8988T (cell line): ENCODE data around the gene MROH2B.
"Not testable (repeated sequence)": the region's sequence is repeated elsewhere in the genome, so short reads cannot be mapped to it uniquely, and the experiment has no call there.

Source experiments
- DNase-seq: peaks from one replicate; pipeline ENCODE4 v3.0.0; 2011

The MROH2B gene

DNA sequence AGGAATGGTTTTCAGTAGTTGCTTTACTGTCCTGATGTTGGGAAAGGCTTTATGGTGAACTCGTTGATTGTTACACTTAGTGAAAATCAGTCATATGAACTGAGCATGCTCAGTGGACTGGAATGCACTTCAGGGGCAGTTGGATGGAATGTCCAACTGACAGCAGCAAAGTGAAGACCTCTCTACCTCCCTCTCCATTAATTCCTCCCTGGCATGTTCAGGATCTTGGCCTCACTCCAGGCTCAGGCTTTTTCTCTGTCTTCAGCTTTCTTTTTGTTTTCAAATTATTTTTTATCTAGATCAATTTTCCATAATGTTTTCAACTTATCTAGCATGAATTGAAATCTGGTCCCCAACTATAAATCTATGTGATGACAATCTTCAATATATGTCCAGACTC lies at the start of gene MROH2B:
MROH2B (minus strand) TSS at position 101 of the 400 bp plus-strand sequence. CDS start 490 bp downstream, outside the sequence.
- DNase-seq = no peak

DNA sequence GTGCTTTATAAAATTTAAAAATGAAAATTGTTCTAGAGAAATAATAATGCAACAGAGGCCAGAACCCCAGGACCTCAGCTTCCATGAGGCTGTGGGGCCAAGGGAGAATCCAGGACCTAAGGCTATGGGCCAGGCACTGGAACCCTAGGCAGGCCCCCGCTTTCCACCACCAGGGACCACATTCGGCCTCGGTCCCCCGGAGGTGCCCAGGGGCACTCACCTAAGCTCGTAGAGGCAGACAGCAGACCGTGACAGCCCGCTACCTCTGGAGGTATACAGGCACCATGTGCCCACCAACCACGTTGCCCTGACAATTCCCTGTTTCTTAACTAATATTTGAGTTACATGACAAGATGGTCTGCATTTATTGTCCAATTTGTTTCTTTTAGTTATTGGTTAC lies 49.5 kb upstream of the MROH2B start:
- no peak for DNase-seq

DNA sequence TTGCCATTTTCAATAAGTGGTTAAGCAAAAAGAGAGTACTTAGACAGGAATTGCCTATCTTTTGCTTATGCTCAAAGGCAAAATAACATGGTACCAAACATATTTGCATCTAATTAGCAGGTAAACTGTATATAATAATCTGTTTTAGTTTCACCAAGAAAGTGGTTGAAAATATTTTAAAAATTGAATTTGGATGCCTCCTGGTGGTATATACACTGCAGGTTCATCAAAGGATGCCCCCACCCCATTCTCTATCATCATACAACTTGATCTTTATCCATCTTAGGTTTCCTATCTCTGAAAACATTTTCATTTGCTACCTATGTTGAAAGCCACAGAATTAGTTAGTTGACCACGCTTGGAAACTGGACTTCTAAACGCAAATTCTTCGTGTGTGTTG lies 47.0 kb upstream of the MROH2B start:
- no peak for DNase-seq

DNA sequence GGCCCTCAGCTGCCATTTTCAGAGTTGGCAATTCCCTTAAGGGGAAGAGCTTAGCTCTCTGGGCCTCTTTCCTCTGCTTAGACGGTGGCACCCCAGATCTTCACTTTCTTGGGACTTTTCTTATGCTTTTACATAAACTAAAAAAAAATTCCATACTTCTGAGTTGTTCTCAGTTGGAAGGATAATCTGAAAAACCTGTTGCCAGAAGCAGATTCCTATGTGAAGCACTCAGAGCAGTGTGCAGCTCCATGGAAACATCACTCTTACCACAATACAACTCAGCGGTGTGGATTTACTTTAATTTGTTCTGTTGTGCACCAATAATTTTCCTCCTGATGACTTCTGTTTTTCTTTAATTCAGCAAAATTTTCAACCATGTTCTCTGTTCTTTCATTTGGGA lies 44.1 kb upstream of the MROH2B start:
- DNase-seq = no peak

DNA sequence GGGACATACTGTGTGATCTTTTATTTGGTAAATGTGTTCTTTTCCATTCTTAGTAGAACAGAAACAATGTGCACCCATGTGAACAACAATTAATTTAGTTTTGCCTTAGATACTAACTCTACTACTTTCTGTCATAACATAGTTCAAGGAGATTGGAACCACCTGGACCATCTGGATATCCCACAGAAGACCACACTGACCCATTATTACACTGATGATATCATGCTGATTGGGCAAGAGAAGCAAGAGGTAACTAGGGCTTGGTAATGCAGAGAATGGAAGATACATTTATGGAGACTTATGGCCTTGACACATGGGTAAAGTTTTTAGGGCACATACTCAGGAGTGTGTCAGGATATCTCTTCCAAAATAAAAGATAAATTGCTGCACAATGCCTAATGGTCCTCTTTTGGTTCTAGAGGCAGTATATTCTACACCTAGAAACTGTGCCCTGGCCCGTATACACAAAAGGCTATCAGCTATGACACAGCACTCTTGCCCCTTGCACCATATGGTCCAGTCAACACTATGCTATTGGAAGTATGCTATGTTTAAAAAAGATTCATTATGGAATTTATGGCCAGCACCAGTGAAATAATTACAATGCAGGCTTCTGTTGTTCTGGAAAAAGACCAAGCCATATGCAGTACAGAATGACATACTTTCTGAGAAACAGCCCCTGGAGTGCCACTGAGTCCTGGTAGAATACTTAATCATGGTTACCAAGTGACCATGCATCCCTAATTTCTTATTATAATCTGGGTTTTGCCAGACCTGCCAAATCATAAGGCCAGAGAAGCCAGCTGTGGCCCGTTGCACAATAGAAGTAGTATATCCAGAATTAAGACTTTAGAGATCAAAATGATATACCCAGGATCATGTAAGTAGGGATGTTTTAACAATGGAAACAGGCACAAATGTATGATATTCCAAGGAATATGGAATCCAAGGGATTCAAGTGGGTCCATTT lies 41.6 kb upstream of the MROH2B start:
- no peak for DNase-seq

DNA sequence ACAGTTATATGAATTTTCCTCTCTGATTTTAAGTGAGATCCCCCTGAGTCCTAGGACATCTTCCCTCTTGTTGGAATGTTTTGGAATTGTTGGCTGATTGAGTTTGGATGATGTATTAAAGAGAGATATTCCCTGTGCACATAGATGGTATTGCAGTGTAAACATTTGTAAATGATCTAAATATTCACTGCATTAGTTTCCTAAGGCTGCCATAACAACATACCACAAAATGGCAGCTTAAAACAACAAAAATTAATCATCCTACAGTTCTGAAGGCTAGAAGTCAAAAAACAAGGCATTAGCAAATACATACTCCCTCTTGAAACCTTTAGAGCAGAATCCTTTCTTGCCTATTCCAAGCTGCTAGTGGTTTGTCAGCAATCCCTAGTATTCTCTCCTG lies 38.0 kb upstream of the MROH2B start:
- no peak for DNase-seq

DNA sequence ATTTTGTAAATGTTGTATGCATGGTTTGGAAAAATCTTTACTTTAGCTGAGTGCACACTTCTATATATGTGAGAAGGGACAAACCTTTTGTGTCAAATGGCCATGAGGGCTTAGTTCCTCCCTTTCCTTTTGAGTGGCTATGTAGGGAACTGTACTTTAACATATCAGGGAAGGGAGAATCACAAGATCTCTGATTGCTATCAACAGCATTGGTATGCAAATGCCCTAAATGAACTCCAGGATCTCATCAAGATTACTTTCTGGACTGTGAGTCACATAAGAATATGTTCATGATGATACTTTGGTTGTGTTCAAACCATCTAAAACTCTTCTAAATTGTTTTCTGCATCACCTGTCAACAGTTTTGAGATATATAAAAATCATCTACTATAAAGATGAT lies 31.2 kb upstream of the MROH2B start:
- DNase-seq = no peak

DNA sequence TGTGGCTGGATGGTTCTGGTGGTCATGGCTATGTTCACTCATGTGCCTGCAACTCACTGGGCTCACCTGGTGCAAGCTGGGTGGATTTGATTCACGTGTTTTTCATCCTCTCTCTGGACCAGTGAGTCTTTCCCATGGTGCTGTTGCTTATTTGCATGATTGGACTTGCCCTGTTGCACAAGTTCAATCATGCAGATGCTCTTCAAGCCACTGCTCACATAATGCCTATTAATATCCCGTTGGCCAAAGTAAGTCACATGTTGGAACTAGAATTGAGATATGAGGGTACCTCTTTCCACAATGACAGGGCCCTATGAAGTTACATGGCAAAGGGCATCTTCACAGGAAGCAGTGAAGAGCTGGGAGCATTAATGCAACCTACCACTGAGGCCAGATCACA lies 26.5 kb upstream of the MROH2B start:
- no peak for DNase-seq

DNA sequence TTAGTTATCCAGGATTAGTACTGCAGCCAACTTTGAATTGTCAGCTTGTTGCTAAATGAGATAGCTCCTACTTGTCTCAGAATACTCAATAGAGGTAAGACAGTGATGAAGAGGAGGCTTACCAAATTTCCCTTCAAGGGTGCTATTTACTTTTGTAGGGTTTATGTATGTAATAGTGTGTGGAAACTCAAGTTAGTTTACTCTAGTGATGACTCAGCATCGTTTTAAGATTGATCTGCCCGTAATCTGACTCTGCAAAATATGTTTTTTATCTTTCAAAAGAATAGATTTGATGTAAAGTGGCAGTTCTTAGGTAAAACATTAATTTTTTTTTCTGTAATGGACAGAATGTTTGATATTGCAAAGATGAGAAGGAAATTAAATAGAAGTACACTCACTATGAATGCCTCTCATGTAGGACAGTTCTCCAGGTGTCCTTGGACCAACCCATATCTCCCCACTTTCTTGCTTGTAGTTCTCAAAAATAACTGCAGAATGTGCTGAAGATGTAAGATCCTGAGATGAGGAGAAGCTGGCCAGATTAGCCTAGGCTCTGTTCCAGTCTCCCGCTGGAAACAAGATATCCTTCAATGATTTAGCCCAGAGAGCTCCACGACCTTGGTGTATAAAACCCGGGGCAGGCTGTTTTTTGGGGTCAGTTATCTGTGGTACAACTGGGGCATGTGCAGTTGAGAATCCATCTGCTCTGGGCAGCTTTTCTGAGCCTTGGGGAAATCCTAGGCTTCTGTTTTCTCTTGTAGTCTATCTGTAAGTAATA lies 24.4 kb upstream of the MROH2B start:
- no peak for DNase-seq

DNA sequence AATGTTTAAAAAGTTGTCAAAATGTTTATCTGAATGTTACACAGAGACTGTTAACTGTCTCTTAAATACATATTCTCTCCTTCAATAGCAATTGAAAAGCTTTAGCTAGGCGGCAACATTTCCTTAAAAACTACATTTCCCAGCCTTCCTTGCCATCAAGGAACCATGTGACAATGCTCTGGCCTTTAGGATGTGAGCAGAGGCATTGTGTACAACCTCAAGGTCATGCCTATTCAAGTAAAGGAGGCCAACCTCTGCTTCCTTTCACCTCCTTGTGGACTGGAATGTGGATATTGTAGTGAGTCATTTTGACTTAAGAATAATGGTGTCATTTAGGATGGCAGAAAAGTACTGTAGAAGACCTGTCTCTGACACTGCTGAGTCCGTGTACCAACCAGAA lies 23.7 kb upstream of the MROH2B start:
- no peak for DNase-seq

DNA sequence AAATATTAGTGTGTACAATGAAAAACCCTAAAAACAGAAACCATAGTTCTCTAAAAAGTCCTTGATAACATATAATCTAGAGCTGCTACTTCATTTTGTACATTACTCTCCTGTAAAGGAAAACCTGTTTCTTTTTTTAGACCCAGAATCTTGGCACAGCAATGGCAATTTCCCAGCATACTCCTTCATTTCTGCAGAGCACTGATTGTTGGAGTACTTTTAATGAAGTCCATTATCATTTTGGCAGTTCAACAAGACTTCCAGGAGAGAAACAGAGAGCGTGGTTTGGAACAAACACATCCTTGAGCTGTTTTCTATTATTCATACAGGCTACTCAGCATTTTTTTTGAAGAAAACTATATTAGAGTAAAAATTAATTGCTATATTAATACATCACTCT lies 22.7 kb upstream of the MROH2B start:
- DNase-seq = no peak

DNA sequence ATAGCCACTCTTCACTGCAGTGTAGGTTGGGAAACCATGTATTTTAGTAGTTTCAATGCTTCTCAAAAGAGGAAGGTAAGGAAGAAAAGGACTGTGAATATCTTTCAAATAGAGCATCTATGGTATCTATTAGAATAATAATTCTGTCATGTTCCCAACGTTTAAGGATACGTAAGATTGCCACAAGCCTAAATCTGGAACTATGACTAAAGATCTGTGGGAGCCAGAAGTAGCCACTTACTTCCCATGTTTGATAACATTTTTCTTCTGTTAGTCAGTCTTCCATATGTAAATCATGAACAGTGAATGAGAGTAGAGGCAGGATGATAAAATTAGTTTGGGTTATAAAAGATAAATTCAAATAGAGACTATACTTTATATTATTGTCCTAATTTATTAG lies 16.3 kb upstream of the MROH2B start:
- no peak for DNase-seq

DNA sequence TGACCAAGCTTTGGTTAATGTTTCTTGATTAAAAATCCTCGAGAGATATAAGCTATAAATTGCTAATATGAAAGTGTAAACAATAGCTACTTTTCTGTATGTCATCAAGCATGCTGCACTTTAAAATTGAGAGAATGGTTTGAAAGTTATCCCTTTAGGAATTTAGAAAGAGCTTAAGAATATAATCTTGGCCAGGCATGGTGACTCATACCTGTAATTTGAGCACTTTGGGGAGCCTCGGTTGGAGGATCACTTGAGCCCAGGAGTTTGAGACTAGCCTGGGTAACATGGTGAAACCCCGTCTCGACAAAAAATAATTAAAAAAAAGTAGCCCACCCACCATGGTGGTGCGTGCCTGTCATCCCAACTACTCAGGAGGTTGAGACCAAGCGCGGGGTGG lies 12.2 kb upstream of the MROH2B start:
- DNase-seq = no peak

DNA sequence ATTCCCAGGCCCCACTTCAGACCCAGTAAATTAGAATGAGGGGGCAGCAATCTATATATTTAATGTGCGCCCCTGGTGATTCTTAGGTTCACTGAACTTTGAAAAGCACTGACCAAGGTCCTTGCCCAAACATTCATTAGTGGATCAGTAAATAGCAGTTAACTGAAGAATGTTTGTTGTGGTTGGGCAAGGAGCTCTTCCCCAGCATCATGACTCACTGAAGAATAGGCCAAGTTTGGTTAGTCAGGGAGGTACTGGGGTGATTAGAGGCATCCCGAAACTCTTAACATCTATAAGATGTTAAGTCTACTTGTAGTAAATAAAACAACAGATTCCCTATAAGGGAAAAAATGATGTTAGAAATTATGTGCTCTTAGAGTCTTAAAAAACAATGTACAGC lies 833 bp upstream of the MROH2B start:
- DNase-seq = no peak

DNA sequence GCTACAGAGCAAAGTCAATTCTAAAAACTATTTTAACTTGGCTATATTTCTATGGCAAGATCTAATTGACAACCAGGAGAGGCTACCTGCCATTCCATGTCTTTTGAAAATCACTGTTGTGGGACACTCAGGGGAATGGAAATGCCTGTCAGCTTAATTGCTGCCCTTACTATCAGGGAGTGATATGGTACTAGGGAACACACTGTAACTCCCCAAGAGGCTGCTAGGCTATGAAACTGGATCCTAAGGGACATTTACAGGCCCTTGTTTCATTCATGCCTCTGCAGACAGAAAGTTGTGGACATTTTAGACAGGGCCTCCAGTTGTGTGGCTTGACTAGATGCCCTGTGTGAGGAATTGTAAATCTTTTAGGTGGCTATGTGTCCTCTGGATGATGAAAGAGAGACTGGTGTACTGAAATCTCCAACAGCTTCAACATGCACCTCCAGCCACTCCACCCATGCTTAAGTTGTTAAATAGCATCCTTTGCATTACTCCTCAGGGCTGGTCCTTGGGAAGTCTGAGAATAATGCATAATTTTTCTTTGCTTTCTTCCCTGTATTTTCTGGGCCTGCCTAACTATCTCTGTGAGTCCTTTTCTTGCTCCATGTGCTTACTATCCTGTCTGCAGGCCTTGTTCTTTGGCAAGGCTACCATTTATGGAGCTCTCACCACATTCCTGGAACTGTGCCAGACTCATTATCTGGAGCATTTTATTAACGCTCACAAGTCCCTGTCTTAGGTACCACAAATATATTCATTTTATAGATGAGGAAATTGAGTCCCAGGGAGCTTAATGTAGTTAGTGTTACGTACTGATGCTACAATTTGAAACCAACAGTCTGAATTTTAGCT lies 3.2 kb downstream of the MROH2B start:
- no peak for DNase-seq

DNA sequence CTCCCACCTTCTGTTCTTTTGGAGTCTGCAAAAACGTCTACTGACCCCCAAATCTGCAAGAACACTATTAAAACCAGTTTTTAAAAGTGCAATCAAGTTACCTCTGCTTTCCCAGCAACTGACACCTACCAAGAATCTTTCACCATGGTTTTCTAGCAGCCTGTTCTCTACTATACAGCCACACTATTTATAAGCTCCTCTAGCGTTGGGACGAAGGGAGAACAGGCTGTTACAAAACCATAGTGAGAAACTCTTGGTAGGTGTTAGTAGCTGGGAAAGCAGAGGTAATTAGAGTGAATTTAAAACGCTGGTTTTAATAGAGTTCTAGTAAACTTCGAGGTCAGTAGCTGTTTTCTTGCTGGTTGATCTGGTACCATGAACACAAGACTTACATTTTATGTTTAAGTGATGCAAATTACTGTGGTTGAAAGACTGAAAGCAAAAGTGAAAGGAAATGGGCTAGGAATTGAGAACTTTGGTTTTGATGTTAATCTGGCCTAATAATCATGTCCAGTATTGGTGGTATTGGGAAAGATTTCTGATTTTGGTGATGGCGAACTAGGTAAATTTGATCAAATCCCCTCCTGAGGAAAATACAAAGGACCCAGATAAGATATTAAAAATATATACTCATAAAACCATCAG lies 5.3 kb downstream of the MROH2B start:
- DNase-seq = no peak

DNA sequence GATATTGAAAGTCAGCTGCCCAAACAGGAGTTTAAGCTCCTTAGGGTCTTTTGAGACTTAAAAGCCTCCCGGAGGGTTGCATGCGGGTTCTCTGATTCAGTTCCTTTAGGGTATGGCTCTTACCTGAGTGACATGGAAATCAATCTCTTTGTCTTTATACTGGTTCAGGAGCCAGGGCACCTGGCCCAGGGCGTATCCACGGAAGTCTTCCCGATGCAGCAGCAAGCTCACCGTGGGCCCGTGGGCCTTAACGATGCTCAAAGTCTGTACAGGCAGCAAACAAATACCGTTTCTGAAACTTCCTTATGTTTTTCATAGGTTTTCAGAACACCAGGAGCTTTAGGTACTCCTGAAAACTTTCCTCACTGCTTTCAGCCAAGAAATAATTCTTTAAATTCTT lies 13.2 kb downstream of the MROH2B start:
- no peak for DNase-seq

DNA sequence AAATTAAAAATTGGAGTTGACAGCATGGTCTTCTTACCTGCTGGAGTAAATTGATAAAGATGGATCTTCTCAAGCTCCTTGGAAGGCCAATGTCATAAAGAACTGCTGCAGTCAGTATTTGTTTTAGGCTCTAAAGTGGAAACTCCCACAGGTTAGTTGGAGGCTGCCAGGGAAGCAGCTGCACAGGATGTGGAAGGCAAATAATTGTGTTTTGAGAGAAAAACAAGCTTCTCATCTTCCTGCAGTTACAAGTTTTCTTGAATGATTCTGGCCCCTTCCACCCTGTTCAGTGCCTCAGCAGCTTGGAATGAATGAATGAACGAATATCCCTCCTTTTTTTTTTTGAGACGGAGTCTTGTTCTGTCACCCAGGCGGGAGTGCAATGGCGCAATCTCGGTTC lies 13.9 kb downstream of the MROH2B start:
- no peak for DNase-seq

DNA sequence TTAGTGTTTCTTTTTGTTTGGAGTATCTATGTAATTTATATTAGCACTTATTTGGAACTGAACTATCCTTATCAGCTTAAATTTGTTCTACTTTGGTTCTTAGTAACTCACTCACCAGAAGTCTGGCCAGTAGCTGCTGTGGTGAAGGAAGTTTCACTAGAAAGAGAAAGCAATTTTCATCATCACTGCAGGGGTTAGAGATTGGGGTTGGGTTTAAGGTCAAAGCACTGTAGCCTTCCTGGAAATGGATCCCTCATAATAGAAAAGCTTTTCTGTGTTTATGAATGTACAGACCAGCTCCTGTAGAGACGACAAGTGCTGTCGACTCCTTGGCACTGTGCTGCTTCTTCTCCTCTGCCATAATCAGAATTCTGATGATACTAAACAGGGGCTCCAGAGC lies 22.2 kb downstream of the MROH2B start:
- no peak for DNase-seq

DNA sequence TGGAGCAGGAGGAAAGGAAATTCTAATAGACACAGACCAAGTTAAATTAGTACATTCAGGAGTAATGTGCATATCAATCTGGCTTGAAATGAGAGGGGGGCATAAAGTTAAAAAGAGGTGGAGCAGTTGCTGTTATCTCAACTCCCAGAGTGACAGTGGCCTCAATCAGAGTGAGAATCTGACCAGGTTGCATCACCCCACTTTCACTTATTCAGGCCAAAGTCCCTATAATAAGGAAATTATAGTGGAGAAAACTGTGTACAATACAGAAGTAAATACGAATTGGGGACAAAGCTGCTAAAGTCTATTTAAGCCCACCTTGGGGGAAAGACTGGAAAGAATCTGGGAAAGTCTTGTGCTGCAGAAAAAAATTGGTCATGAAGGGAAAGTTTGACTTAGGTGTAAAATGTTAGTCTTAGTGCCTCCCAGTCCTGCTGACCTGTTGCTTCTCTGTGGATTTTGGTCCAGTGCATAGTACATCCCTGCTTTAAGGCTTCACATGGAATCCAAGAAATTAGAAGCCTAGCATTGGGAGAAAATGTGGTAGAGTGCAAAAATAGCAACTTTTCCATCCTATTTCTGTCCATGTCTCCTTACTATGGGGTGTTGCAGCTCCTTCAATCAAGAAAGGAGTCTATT lies 27.9 kb downstream of the MROH2B start:
- DNase-seq = no peak

DNA sequence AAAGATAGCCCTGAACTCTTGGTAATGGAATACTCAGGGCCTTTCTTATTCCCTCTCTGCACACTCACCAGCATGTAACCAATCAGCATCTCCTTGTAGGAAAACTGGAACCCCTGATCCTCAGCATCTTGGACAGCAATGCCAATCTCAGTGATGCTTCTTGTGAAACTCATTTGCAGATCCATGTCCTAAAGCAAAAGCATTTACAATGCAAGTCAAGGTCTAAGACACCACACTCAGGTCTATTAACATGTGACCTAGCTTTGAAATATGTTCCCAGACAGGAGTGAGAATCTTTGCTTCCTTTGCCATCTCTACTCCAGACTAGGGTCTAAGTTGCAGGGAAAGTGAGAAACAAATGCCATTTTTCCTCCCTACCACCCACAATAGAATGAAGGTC lies 38.2 kb downstream of the MROH2B start:
- no peak for DNase-seq

DNA sequence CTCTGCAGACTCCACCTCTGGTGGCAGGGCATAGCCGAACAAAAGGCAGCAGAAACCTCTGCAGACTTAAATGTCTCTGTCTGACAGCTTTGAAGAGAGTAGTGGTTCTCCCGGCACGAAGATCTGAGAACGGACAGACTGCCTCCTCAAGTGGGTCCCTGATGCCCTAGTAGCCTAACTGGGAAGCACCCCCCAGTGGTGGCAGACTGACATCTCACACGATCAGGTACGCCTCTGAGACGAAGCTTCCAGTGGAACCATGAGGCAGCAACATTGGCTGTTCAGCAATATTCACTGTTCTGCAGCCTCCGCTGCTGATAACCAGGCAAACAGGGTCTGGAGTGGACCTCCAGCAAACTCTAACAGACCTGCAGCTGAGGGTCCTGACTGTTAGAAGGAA lies 48.5 kb downstream of the MROH2B start:
- not testable (repeated sequence) for DNase-seq
